Keratinocyte (primary cell): Measurements from ENCODE around the gene CREB3L1.

ENCODE experiments used
- CTCF ChIP-seq, 3 experiments: IDR thresholded peaks in 1 of 3; conservative IDR thresholded peaks in 1 of 3; optimal IDR thresholded peaks in 1 of 3; 2 replicates in 2 of 3; 3 replicates in 1 of 3; pipeline versions ENCODE3 to v1.5.1; 2011; ENCODE audit warnings: low read length in 3 of 3, mild to moderate bottlenecking in 3 of 3, moderate library complexity in 2 of 3, control low read depth in 1 of 3, inconsistent platforms in 1 of 3; ENCODE audit not compliant: insufficient read depth in 2 of 3; ENCODE audit errors: extremely low read depth in 1 of 3
- EZH2 ChIP-seq: IDR thresholded peaks from one replicate; pipeline ENCODE4 v1.6.1; 2012; ENCODE audit warnings: inconsistent platforms, mild to moderate bottlenecking, low read length, moderate library complexity

GRCh38 chr11:46339816-46340215 lies 62.4 kb downstream of the CREB3L1 start:
- TF ChIP-seq EZH2 (no peak), CTCF (optimal IDR thresholded peaks at IDR 0.05 in 1 of 3, IDR thresholded peaks at IDR 0.05 in 1 of 3, conservative IDR thresholded peaks at IDR 0.05 in 1 of 3; ENCODE audit: extremely low read depth in 1 of 3, insufficient read depth in 2 of 3, low read length in 3 of 3) (no peak)
